Neuron (in vitro differentiated cells): ENCODE measurements around the gene CERS6.
"Not testable (repeated sequence)": the region's sequence is repeated elsewhere in the genome, so short reads cannot be mapped to it uniquely, and the experiment has no call there.

Experiments used
- H2AFZ ChIP-seq: one replicate; pipeline ENCODE4 v1.6.1; 2013; ENCODE audit warnings: low read depth, mild to moderate bottlenecking, inconsistent platforms, low read length, moderate library complexity
- H3K27me3 ChIP-seq: one replicate; pipeline ENCODE4 v1.6.1; 2013; ENCODE audit warnings: low read length; ENCODE audit not compliant: insufficient read depth
- H3K36me3 ChIP-seq: one replicate; pipeline ENCODE4 v1.6.1; 2013; ENCODE audit warnings: low read length; ENCODE audit not compliant: insufficient read depth
- H3K4me1 ChIP-seq: one replicate; pipeline ENCODE4 v1.6.1; 2013; ENCODE audit warnings: low read length; ENCODE audit not compliant: insufficient read depth
- H3K4me3 ChIP-seq: 2 replicates; pipeline ENCODE4 v1.5.1; 2013; ENCODE audit warnings: mild to moderate bottlenecking, low read length, moderate library complexity
- H3K9me3 ChIP-seq: one replicate; pipeline ENCODE4 v1.6.1; 2013; ENCODE audit warnings: low read length

CERS6 gene

GRCh38 chr2:168748461-168748860 is 292.4 kb downstream of the CERS6 start:
- no peaks in the 10 kb centered on the region for H3K36me3 ChIP-seq
- H3K9me3 ChIP-seq, result no peaks in the 10 kb centered on the region
- no peaks in the 10 kb centered on the region for H3K27me3 ChIP-seq
- no peaks in the 10 kb centered on the region for H3K4me1 ChIP-seq
- no peak overlapping the region for H3K4me3 ChIP-seq
- H2AFZ ChIP-seq, result no peak overlapping the region

- no peaks in the 10 kb centered on the region for H3K4me1 ChIP-seq
- no peaks in the 10 kb centered on the region for H3K9me3 ChIP-seq
- no peaks in the 10 kb centered on the region for H3K36me3 ChIP-seq
- no peaks in the 10 kb centered on the region for H3K27me3 ChIP-seq
- H2AFZ ChIP-seq, result no peak overlapping the region
- H3K4me3 ChIP-seq, result no peak overlapping the region
Observed at GRCh38 chr2:168749297-168749696, 293.2 kb downstream of the CERS6 start.

- Histone ChIP-seq H3K4me3 (no peak overlapping the region), H3K4me1 (no peaks in the 10 kb centered on the region), H3K27me3 (no peaks in the 10 kb centered on the region), H3K9me3 (no peaks in the 10 kb centered on the region), H3K36me3 (no peaks in the 10 kb centered on the region), H2AFZ (no peak overlapping the region)
Observed at GRCh38 chr2:168751104-168751740, 295.1 kb downstream of the CERS6 start.

- H3K36me3 ChIP-seq, result no peaks in the 10 kb centered on the region
Observed at GRCh38 chr2:168752361-168752760, 296.3 kb downstream of the CERS6 start.

DNA sequence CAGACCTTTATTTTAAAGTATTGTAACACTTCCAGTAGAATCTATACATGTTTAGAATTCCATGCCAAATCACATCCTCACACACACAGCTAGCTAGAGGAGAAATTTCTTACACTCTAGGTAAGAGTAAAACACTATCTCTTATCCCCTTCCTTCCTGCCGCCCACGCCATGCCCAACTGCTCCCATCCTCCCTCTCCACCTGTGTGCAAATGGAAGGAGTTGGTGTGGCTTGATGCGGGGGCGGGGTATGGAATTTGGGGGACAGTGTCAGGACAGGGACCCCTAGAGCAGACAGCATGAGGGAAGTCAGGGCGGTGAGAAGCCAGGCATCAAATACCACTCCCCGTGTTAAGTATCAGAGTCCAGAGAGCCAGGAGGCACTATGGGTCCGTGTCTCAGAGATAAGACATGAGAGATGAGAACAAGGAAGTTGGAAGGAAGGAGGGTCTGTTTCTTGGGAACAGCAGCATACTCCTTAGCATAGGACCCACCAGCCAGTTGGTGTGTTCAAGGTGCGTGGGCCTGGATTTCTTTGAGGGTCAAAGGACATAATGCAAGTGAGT is 297.8 kb downstream of the CERS6 start:
- Histone ChIP-seq H3K4me1 (no peaks in the 10 kb centered on the region), H3K9me3 (no peaks in the 10 kb centered on the region), H2AFZ (no peak overlapping the region), H3K36me3 (no peaks in the 10 kb centered on the region), H3K4me3 (no peak overlapping the region), H3K27me3 (no peaks in the 10 kb centered on the region)

More at GRCh38 chr2:168752361-168752760, 296.3 kb downstream of the CERS6 start:
- Histone ChIP-seq H3K4me3 (no peak overlapping the region), H2AFZ (no peak overlapping the region), H3K9me3 (no peaks in the 10 kb centered on the region), H3K27me3 (no peaks in the 10 kb centered on the region), H3K4me1 (no peaks in the 10 kb centered on the region)

DNA sequence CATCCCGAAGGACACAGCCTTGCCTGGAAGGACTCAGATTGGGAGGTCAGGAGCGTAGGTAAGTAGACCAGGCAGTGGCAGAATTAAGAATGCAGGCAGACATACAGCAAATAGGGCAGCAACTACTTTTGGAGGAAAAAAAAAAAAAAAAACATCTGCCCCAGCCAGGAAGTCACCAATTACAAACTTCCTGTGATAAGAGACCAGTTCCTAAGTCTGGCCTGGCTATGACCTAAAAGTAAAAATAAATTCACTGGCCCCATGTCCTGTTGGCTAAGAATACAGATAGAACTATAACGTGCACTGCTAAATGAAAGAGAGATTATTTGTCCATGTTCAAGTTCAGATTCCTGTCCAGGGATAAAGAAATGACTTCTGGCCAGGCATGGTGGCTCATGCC is 301.2 kb downstream of the CERS6 start:
- Histone ChIP-seq H3K4me1 (no peaks in the 10 kb centered on the region), H2AFZ (no peak overlapping the region), H3K4me3 (no peak overlapping the region), H3K27me3 (no peaks in the 10 kb centered on the region), H3K9me3 (no peaks in the 10 kb centered on the region), H3K36me3 (no peaks in the 10 kb centered on the region)

- no peak overlapping the region for H3K4me3 ChIP-seq
- H3K27me3 ChIP-seq, result no peaks in the 10 kb centered on the region
Observed at GRCh38 chr2:168758970-168759820, 303.1 kb downstream of the CERS6 start.

GRCh38 chr2:168765401-168765800 is 309.3 kb downstream of the CERS6 start:
- H3K9me3 ChIP-seq, result peaks cover 11% of the 10 kb centered on the region
- H3K27me3 ChIP-seq, result no peaks in the 10 kb centered on the region
- peaks cover 9% of the 10 kb centered on the region for H3K36me3 ChIP-seq
- H2AFZ ChIP-seq, result no peak overlapping the region
- no peak overlapping the region for H3K4me3 ChIP-seq
- no peaks in the 10 kb centered on the region for H3K4me1 ChIP-seq

More at GRCh38 chr2:168758970-168759820, 303.1 kb downstream of the CERS6 start:
- no peaks in the 10 kb centered on the region for H3K36me3 ChIP-seq
- no peak overlapping the region for H2AFZ ChIP-seq
- H3K4me1 ChIP-seq, result no peaks in the 10 kb centered on the region
- peaks cover 2% of the 10 kb centered on the region for H3K9me3 ChIP-seq

DNA sequence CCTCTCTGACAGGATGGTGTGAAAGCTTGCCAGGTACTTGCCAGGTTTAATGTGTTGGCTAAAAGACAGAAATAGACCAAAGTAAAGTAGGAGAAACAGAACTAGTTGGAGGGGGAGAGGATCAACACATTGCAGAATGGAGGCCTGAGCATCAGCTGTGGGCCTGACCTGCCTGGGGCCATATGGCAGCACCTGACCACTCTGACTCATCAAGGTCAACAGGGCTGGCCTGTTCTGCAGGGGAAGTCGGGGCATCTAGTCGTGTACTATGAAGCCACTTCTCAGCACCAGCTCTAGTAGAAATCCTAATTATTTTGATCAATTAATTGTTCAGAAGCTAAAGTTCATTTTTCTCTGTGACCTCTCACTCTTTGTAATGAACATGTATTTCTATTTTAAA is 310.5 kb downstream of the CERS6 start:
- H3K4me3 ChIP-seq, result no peak overlapping the region

DNA sequence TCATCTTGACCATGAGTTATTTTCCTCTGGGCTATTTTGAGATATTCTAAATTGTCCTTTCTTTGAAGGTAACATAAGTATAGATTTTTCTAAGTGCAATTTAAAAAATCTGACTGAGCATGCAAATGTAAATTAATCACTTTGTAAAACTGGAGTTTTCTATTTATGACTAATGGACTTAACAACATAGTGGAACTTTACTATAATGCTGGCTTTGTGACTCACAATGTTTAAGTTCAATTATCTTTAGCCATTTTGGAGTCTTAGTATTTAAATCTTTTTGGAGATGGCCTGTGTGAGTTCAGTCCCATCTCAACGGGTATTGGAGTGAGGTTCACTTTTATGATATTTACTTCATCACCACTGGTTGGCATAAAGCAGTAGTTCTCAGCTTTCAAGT is 311.2 kb downstream of the CERS6 start:
- Histone ChIP-seq H3K27me3 (no peaks in the 10 kb centered on the region), H3K9me3 (peaks cover 11% of the 10 kb centered on the region), H2AFZ (no peak overlapping the region), H3K4me1 (no peaks in the 10 kb centered on the region), H3K4me3 (no peak overlapping the region), H3K36me3 (peaks cover 9% of the 10 kb centered on the region)

More for the DNA sequence above, 310.5 kb downstream of the CERS6 start:
- no peak overlapping the region for H2AFZ ChIP-seq
- H3K36me3 ChIP-seq, result peaks cover 9% of the 10 kb centered on the region
- peaks cover 11% of the 10 kb centered on the region for H3K9me3 ChIP-seq
- H3K27me3 ChIP-seq, result no peaks in the 10 kb centered on the region
- no peaks in the 10 kb centered on the region for H3K4me1 ChIP-seq

GRCh38 chr2:168768357-168768756 is 312.3 kb downstream of the CERS6 start:
- not testable (repeated sequence) for H2AFZ ChIP-seq, H3K4me1 ChIP-seq, H3K4me3 ChIP-seq, H3K27me3 ChIP-seq, H3K36me3 ChIP-seq
- H3K9me3 ChIP-seq, result peaks cover 11% of the 10 kb centered on the region

DNA sequence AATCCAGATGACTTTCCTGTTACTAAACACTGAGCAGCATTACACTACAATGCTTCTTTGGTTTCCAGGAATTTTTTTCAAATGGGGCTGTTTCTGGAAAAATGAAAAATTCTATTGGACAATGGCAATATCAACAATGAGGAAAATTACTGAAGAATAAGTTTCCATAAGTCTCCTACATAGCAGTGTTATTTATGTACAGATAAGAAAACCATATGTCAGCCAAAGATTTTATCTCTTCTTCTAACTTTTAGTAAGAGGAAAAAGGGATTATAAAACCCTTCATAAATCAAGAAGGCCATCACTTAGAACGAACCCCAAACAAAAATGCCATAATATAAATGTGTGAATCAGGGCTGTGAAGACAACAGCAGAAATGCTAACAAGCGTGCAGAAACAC is 314.7 kb downstream of the CERS6 start:
- H3K27me3 ChIP-seq, result no peaks in the 10 kb centered on the region
- no peak overlapping the region for H3K4me3 ChIP-seq
- H2AFZ ChIP-seq, result no peak overlapping the region
- H3K9me3 ChIP-seq, result peaks cover 2% of the 10 kb centered on the region
- H3K4me1 ChIP-seq, result no peaks in the 10 kb centered on the region
- peaks cover 9% of the 10 kb centered on the region for H3K36me3 ChIP-seq

- Histone ChIP-seq H2AFZ (no peak overlapping the region), H3K27me3 (no peaks in the 10 kb centered on the region), H3K4me3 (no peak overlapping the region), H3K9me3 (peaks cover 2% of the 10 kb centered on the region), H3K36me3 (no peaks in the 10 kb centered on the region), H3K4me1 (no peaks in the 10 kb centered on the region)
Observed at GRCh38 chr2:168772704-168773103, 316.6 kb downstream of the CERS6 start.
